ENCODE data around the gene SNRPD1.

DNA sequence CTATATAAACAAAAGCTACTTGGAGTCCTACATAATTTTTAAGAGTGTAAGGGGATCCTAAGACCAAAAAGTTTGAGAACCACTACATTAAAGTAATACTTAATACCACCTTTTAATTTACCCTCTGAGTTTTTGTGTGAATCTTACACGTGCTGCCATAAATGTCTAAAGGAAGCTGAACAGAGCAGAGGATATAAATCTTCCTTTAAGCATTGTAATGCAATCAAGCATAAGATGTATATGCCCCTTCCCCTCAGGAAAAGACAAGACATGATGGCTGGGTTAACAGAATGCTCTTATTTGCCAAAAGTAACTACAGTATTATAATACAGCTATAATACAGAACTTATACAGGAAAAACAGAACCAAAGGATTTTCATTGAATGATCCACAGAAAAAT, 14.5 kb upstream of the SNRPD1 start:
- TF ChIP-seq, protein P1, sequence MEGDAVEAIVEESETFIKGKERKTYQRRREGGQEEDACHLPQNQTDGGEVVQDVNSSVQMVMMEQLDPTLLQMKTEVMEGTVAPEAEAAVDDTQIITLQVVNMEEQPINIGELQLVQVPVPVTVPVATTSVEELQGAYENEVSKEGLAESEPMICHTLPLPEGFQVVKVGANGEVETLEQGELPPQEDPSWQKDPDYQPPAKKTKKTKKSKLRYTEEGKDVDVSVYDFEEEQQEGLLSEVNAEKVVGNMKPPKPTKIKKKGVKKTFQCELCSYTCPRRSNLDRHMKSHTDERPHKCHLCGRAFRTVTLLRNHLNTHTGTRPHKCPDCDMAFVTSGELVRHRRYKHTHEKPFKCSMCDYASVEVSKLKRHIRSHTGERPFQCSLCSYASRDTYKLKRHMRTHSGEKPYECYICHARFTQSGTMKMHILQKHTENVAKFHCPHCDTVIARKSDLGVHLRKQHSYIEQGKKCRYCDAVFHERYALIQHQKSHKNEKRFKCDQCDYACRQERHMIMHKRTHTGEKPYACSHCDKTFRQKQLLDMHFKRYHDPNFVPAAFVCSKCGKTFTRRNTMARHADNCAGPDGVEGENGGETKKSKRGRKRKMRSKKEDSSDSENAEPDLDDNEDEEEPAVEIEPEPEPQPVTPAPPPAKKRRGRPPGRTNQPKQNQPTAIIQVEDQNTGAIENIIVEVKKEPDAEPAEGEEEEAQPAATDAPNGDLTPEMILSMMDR (IDR thresholded peaks at IDR 0.05; ENCODE audit: low read depth, low read length, missing input control), result no peak
- no peak for TF ChIP-seq TAF1 (conservative IDR thresholded peaks at IDR 0.05)
- no peak for TF ChIP-seq YY1 (IDR thresholded peaks at IDR 0.05)
- no peak for TF ChIP-seq JUND (IDR thresholded peaks at IDR 0.05)
- TF ChIP-seq GABPA (IDR thresholded peaks at IDR 0.05 in 1 of 2, conservative IDR thresholded peaks at IDR 0.05 in 1 of 2), result no peak

All from liver (tissue), 3 donors.